ENCODE measurements around the gene TOP2A.
"Not testable (repeated sequence)": the region's sequence is repeated elsewhere in the genome, so short reads cannot be mapped to it uniquely, and the experiment has no call there.

Gene TOP2A

GRCh38 chr17:40430272-40431230, 12.9 kb upstream of the TOP2A start:
- no peak for DNase-seq (ENCODE audit: low read depth)

GRCh38 chr17:40427002-40427491, 9.4 kb upstream of the TOP2A start:
- DNase-seq (ENCODE audit: low read depth): no peak

- DNase-seq (ENCODE audit: low read depth): no peak
These were observed 8.0 kb upstream of the TOP2A start for GRCh38 chr17:40425741-40426140.

- DNase-seq (ENCODE audit: low read depth): no peak
These were observed 5.4 kb upstream of the TOP2A start for GRCh38 chr17:40422990-40423633.

GRCh38 chr17:40419559-40420331, 2.0 kb upstream of the TOP2A start:
- DNase-seq (ENCODE audit: low read depth): no peak

- no peak for DNase-seq (ENCODE audit: low read depth)
These were observed 671 bp upstream of the TOP2A start for GRCh38 chr17:40418428-40418706.

- DNase-seq (ENCODE audit: low read depth): no peak
These were observed 463 bp downstream of the TOP2A start for GRCh38 chr17:40417258-40417608.

GRCh38 chr17:40416671-40417070, 1.0 kb downstream of the TOP2A start:
- DNase-seq (ENCODE audit: low read depth): no peak

GRCh38 chr17:40415390-40415789, 2.3 kb downstream of the TOP2A start:
- no peak for DNase-seq (ENCODE audit: low read depth)

GRCh38 chr17:40414312-40414711, 3.4 kb downstream of the TOP2A start:
- DNase-seq (ENCODE audit: low read depth): not testable (repeated sequence)

GRCh38 chr17:40412880-40413279, 4.8 kb downstream of the TOP2A start:
- no peak for DNase-seq (ENCODE audit: low read depth)

GRCh38 chr17:40411821-40412220, 5.9 kb downstream of the TOP2A start:
- no peak for DNase-seq (ENCODE audit: low read depth)

GRCh38 chr17:40410082-40410481, 7.6 kb downstream of the TOP2A start:
- DNase-seq (ENCODE audit: low read depth): no peak

GRCh38 chr17:40409540-40409939, 8.2 kb downstream of the TOP2A start:
- DNase-seq (ENCODE audit: low read depth): not testable (repeated sequence)

GRCh38 chr17:40407460-40407859, 10.2 kb downstream of the TOP2A start:
- no peak for DNase-seq (ENCODE audit: low read depth)

- DNase-seq (ENCODE audit: low read depth): no peak
These were observed 13.7 kb downstream of the TOP2A start for GRCh38 chr17:40404003-40404402.

GRCh38 chr17:40402668-40403067, 15.0 kb downstream of the TOP2A start:
- no peak for DNase-seq (ENCODE audit: low read depth)

- no peak for DNase-seq (ENCODE audit: low read depth)
These were observed 18.5 kb downstream of the TOP2A start for GRCh38 chr17:40399185-40399584.

- DNase-seq (ENCODE audit: low read depth): not testable (repeated sequence)
These were observed 31.1 kb downstream of the TOP2A start for GRCh38 chr17:40386555-40386954.

GRCh38 chr17:40382251-40382650, 35.4 kb downstream of the TOP2A start:
- no peak for DNase-seq (ENCODE audit: low read depth)

- DNase-seq (ENCODE audit: low read depth): no peak
These were observed 38.7 kb downstream of the TOP2A start for GRCh38 chr17:40378966-40379365.

GRCh38 chr17:40377832-40378231, 39.9 kb downstream of the TOP2A start:
- DNase-seq (ENCODE audit: low read depth): no peak

GRCh38 chr17:40376541-40376940, 41.2 kb downstream of the TOP2A start:
- DNase-seq (ENCODE audit: low read depth): not testable (repeated sequence)
